Measurements from ENCODE around the gene LMOD1. TPM values are rescaled to one million over a fixed set of nuclear protein-coding genes. Genes with fewer than 3 reads are reported as not detected.
"Not testable (repeated sequence)": the region's sequence is repeated elsewhere in the genome, so short reads cannot be mapped to it uniquely, and the experiment has no call there.

Gene LMOD1
- polyA plus RNA-seq, 1 donor from 2014 or later = not detected

DNA sequence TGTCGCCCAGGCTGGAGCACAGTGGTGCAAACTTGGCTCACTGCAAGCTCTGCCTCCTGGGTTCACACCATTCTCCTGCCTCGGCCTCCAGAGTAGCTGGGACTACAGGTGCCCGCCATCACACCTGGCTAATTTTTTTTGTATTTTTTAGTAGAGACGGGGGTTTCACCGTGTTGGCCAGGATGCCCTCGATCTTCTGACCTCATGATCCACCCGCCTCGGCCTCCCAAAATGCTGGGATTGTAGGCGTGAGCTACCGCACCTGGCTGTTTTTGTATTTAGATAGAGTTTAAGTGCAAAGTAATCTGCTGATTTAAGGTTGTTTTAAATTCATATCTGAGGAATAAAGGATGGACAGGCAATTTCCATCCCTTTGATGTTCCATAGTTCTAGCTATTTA lies 16.0 kb upstream of the LMOD1 start:
- H3K36me3 Mint-ChIP-seq, H3K27ac Mint-ChIP-seq, H3K4me3 Mint-ChIP-seq, H3K27me3 Mint-ChIP-seq, H3K9me3 Mint-ChIP-seq, H3K4me1 Mint-ChIP-seq: not testable (repeated sequence)

DNA sequence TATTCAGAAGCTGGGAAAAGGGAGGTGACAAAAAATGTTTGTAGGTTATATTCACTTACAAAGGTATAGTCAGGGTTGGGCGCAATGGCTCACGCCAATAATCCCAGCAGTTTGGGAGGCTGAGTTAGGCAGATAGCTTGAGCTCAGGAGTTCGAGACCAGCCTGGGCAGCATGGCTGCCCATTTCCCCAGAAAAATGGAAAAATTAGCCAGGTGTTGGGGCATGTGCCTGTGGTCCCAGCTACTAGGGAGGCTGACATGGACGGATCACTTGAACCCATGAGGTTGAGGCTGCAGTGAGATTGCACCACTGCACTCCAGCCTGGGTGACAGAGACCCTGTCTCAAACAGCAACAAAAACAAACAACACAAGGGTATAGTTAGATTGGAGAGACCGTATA lies 12.0 kb upstream of the LMOD1 start:
- Mint-ChIP-seq H3K4me1 (peaks cover 4 to 18% (median 18%) of the 10 kb centered on the region in 3 donors), H3K4me3 (peak overlapping the region in 3 of 4 donors; percentile 63 to 80 (median 73)), H3K36me3 (no peaks in the 10 kb centered on the region), H3K27me3 (no peaks in the 10 kb centered on the region), H3K9me3 (no peaks in the 10 kb centered on the region), H3K27ac (no peak overlapping the region)

DNA sequence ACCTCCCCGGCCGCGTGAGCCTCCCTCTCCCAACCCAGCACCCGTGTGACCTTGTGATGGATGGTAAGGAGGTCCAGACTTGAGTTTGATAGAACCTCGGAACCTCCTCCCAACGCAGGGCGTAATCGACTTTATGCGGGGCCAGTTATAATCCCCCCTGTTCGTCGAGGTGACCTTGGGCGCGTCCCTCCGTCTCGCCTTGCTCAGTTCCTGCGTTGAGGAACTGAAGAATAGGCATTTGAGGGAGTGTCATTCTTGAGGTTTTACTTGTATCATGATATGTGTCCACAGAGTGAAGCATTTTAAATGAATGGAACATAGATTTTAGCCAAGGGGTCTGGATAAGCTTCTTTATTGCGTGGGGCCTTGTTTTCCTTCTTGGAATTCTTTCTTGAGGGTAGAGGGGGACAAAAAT lies 9.4 kb upstream of the LMOD1 start:
- no peaks in the 10 kb centered on the region for H3K27me3 Mint-ChIP-seq
- no peaks in the 10 kb centered on the region for H3K9me3 Mint-ChIP-seq
- H3K4me3 Mint-ChIP-seq = peak overlapping the region; percentile 96 to 98 (median 96)
- H3K27ac Mint-ChIP-seq = peak overlapping the region; percentile 93 to 99 (median 97)
- no peaks in the 10 kb centered on the region for H3K36me3 Mint-ChIP-seq
- H3K4me1 Mint-ChIP-seq = peaks cover 6 to 18% (median 15%) of the 10 kb centered on the region in 3 donors

DNA sequence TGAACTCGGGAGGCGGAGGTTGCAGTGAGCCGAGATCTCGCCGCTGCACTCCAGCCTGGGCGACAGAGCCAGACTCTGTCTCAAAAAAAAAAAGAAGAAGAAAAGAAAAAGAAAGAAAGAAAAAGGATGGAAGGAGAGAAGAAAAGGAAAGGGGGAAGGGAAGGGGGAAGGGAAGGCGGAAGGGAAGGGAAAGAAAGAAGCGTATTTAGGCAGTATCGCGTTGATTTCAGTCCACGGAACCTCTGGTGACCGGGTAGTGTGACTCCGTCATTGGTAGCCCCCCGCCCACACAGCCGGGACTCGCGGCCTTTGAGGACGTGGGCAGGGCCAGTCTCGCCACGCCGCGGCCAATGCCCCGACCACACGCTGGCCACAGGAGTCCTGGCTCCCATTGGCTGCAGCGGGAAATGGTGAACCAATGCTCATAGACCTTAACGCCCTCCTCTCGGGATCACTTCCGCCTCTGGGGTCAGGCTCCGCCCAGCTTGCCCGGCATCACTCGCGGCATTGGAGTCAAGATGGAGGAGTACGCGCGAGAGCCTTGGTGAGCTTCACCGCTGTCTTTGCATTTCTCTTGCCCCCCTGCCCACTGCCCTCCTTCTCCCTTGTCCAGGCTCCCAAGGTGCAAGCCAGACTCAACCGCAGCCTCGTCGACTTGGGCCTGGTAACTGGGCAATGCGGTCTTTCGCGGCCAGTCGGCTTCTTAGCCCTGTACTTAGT lies 8.8 kb upstream of the LMOD1 start, which contains the start of gene TIMM17A:
Gene TIMM17A (plus strand): TSS at position 495 of the 720 bp plus-strand sequence. CDS start 24 bp downstream, at position 519.
- Mint-ChIP-seq H3K4me3 (peak within 1 kb of the TSS; percentile 96 to 98 (median 96)), H3K27ac (peak within 1 kb of the TSS; percentile 93 to 99 (median 97)), H3K9me3 (no peaks in the 10 kb centered on the region), H3K4me1 (peaks cover 6 to 18% (median 15%) of the 10 kb centered on the region in 3 donors), H3K27me3 (no peaks in the 10 kb centered on the region), H3K36me3 (no peaks in the 10 kb centered on the region)

DNA sequence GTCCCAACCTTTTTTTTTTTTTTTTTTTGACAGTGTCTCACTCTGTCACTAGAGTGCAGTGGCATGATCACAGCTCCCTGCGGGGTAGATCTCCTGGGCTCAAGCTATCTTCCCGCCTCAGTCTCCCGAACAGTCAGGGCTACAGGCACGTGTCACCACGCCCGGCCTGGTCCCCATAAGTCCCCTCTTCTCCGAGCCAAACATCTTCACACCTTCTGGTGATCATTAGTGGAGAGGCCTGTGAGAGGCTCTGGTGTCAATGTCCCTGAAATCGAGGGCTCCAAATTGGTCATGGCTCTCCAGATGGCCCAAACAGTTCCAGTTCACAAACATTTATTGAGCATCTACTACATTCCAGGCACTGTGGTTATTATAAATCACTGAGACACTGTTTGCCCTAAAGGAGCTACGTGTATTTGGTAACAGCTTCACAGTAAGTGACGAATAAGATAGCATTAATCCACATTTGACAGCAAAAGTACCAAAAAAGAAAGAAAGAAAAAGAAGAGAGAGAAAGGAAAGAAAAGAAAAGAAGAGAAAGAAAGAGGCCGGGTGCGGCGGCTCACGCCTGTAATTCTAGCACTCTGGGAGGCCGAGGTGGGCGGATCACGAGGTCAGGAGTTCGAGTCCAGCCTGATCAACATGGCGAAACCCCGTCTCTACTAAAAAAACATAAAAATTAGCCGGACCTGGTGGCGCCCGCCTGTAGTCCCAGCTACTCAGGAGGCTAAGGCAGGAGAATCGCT lies 8.1 kb upstream of the LMOD1 start:
- H3K9me3 Mint-ChIP-seq = no peaks in the 10 kb centered on the region
- no peaks in the 10 kb centered on the region for H3K36me3 Mint-ChIP-seq
- H3K4me1 Mint-ChIP-seq = peaks cover 6 to 18% (median 15%) of the 10 kb centered on the region in 3 donors
- peak overlapping the region; percentile 96 to 98 (median 96) for H3K4me3 Mint-ChIP-seq
- H3K27ac Mint-ChIP-seq = peak overlapping the region; percentile 93 to 99 (median 97)
- H3K27me3 Mint-ChIP-seq = no peaks in the 10 kb centered on the region

DNA sequence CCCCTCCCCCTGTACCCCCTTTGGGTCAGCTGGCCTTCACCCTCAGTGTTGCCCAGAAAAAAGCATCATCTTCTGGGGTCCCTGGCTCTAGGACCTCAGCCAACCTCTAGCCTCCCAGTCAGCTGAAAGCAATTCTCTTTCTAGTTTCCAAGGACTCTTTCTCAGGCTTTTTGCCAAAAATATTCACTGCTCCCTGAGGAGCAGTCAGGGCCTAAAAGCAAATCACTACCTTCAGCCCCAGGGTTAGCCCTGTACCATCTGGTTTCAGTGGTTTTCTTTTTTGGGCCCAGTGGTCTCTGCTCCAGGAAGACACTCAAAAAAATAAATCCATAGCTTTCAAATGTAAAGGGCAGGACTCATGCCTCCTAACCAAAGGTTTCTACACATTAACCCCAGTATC lies 3.1 kb upstream of the LMOD1 start:
- peaks cover 32% of the 10 kb centered on the region for H3K27me3 Mint-ChIP-seq
- H3K36me3 Mint-ChIP-seq = no peaks in the 10 kb centered on the region
- H3K9me3 Mint-ChIP-seq = no peaks in the 10 kb centered on the region
- no peak overlapping the region for H3K27ac Mint-ChIP-seq
- no peak overlapping the region for H3K4me3 Mint-ChIP-seq
- H3K4me1 Mint-ChIP-seq = peaks cover 2 to 13% (median 11%) of the 10 kb centered on the region in 3 donors

DNA sequence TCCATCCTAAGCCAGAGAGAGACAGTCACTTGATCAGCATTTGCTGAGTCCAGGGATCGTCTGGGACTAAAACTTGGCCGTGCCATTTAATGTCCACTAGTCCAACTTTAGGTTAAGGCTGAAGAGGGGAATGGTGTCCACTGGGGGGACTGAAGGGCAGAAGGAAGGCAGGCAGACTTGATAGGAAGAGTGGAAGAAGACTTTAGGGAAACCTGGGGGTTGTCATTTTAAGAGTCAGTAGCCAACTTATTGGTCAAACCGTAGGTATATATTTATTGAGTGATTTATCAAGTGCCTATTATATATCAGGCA lies 1.3 kb upstream of the LMOD1 start:
- H3K4me3 Mint-ChIP-seq = no peak overlapping the region
- no peaks in the 10 kb centered on the region for H3K36me3 Mint-ChIP-seq
- peaks cover 2 to 11% (median 9%) of the 10 kb centered on the region in 3 donors for H3K4me1 Mint-ChIP-seq
- H3K27ac Mint-ChIP-seq = no peak overlapping the region
- H3K27me3 Mint-ChIP-seq = peaks cover 44% of the 10 kb centered on the region
- no peaks in the 10 kb centered on the region for H3K9me3 Mint-ChIP-seq

DNA sequence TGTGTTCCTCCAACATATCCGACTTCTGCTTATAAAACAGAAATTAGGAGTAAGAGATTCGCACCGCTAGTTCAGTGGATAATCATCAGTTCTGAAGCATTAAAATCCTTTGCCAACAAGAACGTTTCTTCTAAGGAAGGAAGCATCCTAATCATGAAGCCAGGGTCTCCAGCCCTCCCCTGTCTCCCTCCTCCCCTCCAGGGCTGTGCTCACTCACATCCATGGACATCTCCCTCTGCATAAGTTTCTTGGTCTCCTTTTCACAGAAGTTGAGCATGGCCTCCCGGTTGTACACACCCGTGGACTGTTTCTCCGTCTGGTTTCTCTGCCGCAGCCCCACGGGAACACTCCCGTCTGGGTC lies 505 bp downstream of the LMOD1 start:
- Mint-ChIP-seq H3K27ac (no peak overlapping the region), H3K36me3 (no peaks in the 10 kb centered on the region), H3K9me3 (no peaks in the 10 kb centered on the region), H3K4me3 (peak overlapping the region in 1 of 4 donors; percentile 49), H3K4me1 (peaks cover 0 to 11% (median 9%) of the 10 kb centered on the region in 3 donors), H3K27me3 (peaks cover 44% of the 10 kb centered on the region)

DNA sequence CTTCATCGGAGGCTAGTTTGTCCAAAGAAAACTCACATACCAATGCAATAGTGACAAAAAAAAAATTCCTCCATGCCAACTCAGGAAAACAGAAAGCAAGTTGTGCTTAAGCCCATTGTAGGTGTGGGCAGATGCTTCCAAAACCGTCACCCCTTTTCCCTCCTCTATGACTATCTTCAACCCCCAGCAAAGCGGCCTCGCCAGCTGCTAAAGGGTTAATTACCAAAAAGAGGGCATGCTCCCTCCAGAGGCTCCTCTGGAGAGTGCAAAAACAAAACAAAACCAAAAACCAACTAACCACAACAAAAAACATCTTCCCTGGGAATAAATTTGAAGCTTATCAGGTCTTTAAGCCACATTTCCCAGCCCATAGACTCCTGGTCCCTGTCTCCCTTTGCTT lies 1.2 kb downstream of the LMOD1 start:
- H3K36me3 Mint-ChIP-seq = no peaks in the 10 kb centered on the region
- no peak overlapping the region for H3K4me3 Mint-ChIP-seq
- peaks cover 0 to 11% (median 9%) of the 10 kb centered on the region in 3 donors for H3K4me1 Mint-ChIP-seq
- no peaks in the 10 kb centered on the region for H3K9me3 Mint-ChIP-seq
- peaks cover 44% of the 10 kb centered on the region for H3K27me3 Mint-ChIP-seq
- H3K27ac Mint-ChIP-seq = peak overlapping the region in 1 of 3 donors; percentile 59

DNA sequence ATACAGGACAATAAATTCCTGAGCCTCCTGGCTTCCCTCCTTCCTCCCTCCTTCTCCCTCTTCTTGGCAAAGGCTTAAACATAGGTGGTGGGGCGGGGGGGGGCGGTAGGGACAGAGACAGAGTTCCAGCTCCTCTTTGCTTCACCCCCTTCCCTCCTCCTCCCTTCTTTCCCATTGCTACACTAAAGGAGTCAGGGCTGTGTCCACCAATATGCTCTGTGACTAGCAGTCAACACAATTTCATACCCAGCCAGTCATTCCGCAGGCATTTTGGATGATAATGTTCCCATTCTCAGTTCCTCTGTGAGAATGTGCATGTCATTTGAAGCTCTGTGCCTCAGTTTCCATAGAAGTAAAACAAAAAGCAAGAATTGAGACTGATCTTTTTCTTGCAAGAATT lies 1.7 kb downstream of the LMOD1 start:
- Mint-ChIP-seq H3K36me3 (no peaks in the 10 kb centered on the region), H3K9me3 (no peaks in the 10 kb centered on the region), H3K4me3 (no peak overlapping the region)

DNA sequence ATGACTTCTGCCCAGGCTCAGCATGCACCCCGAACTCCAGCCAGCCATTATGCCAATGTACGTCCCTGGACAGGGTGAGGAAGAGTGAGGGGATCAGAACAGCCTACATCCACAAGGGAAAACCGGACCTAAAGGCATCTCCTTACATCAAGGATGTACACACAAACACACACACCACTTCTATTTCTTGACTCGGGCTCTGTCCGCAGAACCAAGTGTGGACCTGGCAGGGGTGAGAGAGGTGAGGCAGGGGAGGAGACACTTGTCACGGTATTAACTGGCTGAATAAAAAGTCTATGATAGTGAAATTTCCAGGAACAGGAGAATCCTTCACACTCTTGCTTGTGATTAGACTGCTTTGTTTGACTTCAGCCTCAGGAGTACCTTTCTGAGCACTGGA lies 2.3 kb downstream of the LMOD1 start:
- Mint-ChIP-seq H3K4me1 (peaks cover 0 to 11% (median 9%) of the 10 kb centered on the region in 3 donors), H3K27me3 (peaks cover 44% of the 10 kb centered on the region), H3K36me3 (no peaks in the 10 kb centered on the region), H3K9me3 (no peaks in the 10 kb centered on the region), H3K27ac (no peak overlapping the region), H3K4me3 (no peak overlapping the region)

More for the DNA sequence above, 1.7 kb downstream of the LMOD1 start:
- H3K27ac Mint-ChIP-seq = no peak overlapping the region
- peaks cover 44% of the 10 kb centered on the region for H3K27me3 Mint-ChIP-seq
- H3K4me1 Mint-ChIP-seq = peaks cover 0 to 11% (median 9%) of the 10 kb centered on the region in 3 donors

DNA sequence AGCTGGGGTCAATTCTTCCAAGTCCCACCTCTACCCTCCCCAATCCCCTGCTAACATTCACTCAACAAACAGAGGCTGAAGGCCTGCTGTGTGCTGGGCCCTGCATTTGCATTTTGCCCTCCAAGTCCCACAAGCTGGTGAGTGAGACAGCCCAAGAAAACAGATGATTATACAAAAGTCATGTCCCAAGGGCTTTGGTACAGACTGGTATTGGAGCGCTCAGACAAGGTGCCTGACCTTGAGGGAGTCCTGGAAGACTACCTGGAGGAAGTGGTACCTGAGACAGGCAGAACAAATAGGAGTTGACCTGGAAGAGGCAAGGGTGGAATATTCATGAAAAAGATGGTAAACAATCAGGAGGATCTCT lies 4.2 kb downstream of the LMOD1 start:
- Mint-ChIP-seq H3K4me3 (no peak overlapping the region), H3K27ac (no peak overlapping the region), H3K9me3 (no peaks in the 10 kb centered on the region), H3K27me3 (peaks cover 38% of the 10 kb centered on the region), H3K4me1 (peaks cover 0 to 11% (median 9%) of the 10 kb centered on the region in 3 donors), H3K36me3 (no peaks in the 10 kb centered on the region)

DNA sequence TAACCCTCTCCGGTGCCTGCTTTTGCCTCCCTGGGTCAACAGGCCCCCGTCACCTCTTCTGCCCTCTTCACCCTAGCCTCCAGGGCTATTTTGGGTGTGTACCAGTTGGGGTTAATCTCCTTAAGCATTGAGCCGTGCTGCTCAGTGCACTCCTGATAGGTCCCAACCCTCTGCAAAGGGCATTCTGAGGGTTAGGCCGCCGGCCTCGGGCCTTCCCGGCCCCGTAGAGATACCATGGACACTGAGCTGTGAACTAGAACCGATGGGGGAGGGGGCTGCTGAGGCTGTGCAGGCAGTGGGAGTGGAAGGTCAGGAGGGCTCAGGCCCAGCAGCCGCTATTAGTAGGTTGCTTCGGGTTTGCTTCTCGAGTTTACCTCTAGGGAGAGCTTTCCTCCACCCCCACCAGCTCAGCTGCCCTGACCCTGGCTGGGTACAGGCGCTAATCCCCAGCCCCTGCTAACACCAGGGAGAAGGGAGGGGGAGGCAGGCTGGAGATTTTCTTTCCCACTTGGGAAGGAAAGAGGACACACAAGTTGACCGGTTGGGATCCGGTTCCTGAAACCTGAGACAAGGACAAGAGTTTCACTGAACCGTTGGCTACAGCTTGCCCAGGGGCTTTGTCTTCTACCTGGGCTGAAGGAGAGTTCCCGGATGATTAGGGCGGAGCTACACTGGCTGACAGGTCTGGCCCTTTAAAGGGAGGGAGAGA lies 4.8 kb downstream of the LMOD1 start:
- no peak overlapping the region for H3K27ac Mint-ChIP-seq
- H3K4me1 Mint-ChIP-seq = peaks cover 0 to 10% (median 6%) of the 10 kb centered on the region in 3 donors
- no peaks in the 10 kb centered on the region for H3K36me3 Mint-ChIP-seq
- H3K27me3 Mint-ChIP-seq = peaks cover 33% of the 10 kb centered on the region
- no peaks in the 10 kb centered on the region for H3K9me3 Mint-ChIP-seq
- H3K4me3 Mint-ChIP-seq = no peak overlapping the region

DNA sequence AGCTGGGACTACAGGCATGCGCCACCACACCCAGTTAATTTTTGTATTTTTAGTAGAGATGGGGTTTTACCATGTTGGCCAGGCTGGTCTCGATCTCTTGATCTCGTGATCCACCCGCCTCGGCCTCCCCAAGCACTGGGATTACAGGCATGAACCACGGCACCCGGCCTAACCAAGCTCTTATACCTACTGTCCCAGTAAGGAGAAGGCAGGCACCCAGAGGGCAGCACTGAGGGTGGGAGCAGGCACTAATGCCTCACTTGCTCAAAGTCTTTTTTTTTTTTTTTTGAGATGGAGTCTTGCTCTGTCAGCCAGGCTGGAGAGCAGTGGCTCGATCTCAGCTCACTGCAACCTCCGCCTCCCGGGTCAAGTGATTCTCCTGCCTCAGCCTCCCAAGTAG lies 6.0 kb downstream of the LMOD1 start:
- H3K9me3 Mint-ChIP-seq, H3K4me3 Mint-ChIP-seq, H3K27ac Mint-ChIP-seq, H3K36me3 Mint-ChIP-seq, H3K4me1 Mint-ChIP-seq: not testable (repeated sequence)
- H3K27me3 Mint-ChIP-seq = peaks cover 23% of the 10 kb centered on the region

DNA sequence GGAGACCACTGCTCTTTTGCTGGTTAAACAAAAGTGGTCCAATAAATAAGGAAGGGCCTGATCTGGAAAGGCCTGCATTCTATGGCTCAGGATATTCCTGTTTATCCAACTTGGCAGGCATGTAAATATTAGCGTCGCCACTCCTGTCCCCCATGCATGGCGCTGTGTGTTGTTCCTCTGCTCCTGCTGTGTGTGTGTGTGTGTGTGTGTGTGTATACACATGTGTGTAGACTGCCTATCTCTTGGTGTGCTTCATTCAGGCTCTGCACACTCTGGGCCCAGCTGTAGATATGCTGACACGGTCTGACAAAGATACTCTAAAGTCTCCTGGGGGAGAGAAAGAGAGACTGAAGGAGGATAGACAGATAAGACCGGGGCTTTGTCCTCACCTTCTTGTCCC lies 6.8 kb downstream of the LMOD1 start:
- Mint-ChIP-seq H3K9me3 (no peaks in the 10 kb centered on the region), H3K4me3 (no peak overlapping the region), H3K27ac (no peak overlapping the region), H3K4me1 (no peaks in the 10 kb centered on the region), H3K36me3 (no peaks in the 10 kb centered on the region), H3K27me3 (peaks cover 16% of the 10 kb centered on the region)

Measured in IgD-negative memory B cell (primary cell).